Hematopoietic multipotent progenitor cell treated with erythropoietin and hydrocortisone succinate and interleukin-3 and kit ligand, for 4 days (in vitro differentiated cells): ENCODE results near the gene E2F7.
"Not testable (repeated sequence)": the region's sequence is repeated elsewhere in the genome, so short reads cannot be mapped to it uniquely, and the experiment has no call there.

Source experiments
- DNase-seq: peaks from one replicate; pipeline ENCODE4 v3.0.0-alpha.2; 2015

Gene E2F7, protein sequence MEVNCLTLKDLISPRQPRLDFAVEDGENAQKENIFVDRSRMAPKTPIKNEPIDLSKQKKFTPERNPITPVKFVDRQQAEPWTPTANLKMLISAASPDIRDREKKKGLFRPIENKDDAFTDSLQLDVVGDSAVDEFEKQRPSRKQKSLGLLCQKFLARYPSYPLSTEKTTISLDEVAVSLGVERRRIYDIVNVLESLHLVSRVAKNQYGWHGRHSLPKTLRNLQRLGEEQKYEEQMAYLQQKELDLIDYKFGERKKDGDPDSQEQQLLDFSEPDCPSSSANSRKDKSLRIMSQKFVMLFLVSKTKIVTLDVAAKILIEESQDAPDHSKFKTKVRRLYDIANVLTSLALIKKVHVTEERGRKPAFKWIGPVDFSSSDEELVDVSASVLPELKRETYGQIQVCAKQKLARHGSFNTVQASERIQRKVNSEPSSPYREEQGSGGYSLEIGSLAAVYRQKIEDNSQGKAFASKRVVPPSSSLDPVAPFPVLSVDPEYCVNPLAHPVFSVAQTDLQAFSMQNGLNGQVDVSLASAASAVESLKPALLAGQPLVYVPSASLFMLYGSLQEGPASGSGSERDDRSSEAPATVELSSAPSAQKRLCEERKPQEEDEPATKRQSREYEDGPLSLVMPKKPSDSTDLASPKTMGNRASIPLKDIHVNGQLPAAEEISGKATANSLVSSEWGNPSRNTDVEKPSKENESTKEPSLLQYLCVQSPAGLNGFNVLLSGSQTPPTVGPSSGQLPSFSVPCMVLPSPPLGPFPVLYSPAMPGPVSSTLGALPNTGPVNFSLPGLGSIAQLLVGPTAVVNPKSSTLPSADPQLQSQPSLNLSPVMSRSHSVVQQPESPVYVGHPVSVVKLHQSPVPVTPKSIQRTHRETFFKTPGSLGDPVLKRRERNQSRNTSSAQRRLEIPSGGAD

DNA sequence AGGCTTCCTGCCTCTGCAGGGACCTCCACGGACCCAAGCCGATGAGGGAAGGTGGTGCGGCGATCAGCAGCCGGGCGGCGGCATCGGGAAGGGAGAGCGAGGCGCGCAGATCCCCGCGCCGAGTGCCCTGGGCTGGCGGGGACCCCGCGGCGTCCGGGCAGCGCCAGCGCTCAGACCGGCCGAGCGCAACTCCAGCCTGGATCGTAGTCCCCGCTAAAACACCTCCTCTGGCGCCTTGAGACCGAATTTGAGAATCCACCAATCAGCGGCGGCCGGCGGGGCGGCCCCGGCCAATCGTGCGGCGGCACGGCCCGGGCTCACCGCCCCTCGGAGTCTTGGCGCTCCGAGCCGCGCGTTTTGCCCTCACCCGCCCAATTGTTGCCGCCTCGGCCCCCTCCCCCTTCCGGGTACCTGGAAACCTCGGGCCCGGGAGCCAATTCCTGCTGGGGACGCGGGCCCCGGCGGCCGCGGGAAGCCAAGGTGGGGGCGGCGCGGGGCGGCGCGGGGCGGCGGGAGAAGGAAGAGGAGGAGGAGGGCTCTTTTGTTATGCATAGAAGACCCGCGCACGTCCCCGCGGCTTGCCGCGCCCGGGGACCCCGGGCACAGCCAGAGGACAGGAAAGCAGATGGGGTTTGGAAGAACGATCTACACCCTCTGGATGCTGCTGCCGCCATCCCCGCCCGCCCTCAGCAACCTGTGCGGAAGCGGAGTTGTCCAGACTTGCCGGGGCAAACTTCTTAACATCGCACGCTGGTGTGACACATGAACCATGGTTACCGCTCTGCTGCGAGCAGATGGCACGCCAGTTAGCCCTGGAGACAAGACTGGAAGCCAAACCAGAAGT, at the start of gene E2F7:
Gene E2F7 (minus strand): TSS at position 209 of the 844 bp plus-strand sequence. CDS start 934 bp downstream, outside the sequence.
- peak; percentile 96 for DNase-seq

DNA sequence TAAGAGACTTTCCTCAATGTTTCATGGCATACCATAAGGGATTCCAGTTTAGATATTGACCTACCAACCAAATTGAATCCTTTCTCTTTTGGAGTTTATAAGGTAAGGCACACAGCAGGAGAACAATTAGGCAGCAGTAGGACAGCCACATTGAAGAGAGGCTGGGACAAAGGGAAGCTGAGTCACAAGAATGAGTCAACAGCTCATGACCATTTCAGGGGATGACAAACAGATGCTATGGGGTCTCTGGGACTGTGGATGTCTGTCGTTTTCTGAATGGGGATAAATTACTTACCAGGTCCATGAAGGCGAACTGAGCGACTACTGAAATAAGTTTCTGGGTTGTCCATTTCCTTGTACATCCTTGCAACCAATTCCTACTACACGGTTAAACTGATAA, 48.6 kb upstream of the E2F7 start:
- no peak for DNase-seq

DNA sequence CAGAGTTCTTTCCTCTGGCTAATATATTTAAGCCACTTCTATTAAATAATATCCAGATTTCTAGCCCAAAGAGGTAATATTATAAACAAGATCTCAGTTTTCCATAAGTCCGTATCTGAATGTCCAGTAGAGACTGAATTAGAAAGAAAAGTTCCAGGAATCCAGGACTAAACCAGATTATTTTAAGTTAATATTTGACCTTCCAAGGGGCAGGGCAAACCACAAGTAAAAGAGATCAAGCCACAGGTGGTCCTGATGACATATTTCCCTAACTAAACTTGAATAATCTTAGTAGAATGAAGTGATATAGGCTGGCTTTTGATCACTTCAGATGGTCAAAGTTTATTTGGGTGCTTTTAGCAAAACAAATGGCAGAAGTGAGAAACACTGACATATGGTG, 43.3 kb upstream of the E2F7 start:
- DNase-seq = no peak

DNA sequence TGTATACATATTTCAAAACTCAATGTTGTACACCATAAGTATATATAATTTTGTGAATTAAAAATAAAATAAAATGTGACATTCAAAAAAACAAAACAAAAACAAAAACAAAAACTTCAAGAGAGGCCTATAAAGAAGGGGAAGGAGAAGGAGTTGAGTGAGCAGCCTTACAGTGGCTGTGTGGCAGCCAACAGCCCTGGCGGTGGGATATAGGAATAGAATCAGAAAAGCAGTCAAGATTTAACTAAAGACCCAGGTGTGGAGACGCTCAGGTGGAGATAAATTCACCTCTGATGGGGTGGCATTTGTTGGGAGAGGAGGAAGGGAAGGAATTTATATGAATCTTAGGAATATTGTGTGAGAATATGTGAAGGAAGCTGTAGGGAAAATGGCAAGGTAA, 41.8 kb upstream of the E2F7 start:
- DNase-seq = no peak

DNA sequence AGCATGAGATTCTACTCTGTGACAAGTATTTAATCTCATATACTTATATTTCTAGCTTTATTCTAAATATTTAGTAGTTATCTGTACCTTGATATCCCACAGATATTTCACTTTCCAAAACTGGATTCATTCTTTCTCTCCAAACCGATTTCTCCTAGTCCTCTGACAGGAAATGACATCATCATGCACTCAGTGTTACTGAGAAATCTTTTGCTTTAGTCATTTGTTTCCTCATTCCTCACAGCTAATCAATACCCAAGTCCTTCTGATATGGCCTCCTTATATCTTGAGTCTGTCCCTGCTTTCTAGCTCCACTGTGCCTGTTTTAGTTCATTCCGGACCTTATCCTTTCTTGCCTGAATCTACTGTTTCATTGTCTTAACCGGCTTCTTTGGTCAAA, 39.4 kb upstream of the E2F7 start:
- DNase-seq = no peak

DNA sequence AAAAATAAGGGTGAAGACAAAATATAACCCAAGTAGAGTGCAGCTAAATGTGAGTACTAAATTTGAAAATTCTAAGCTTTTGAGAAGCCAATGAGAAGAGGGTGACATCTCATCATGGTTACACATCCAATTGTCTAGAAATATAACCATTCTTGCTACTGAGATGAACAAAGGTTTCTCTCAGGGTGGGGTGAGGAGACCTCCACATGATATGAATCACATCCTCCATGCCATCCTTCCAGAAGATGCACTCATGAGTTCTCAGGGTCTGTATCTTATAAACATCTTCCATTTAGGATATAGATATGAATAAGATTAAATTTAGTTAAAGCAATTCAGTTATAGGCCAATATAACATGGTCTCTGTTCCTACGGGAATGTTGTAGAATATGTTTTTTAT, 38.9 kb upstream of the E2F7 start:
- DNase-seq = no peak

DNA sequence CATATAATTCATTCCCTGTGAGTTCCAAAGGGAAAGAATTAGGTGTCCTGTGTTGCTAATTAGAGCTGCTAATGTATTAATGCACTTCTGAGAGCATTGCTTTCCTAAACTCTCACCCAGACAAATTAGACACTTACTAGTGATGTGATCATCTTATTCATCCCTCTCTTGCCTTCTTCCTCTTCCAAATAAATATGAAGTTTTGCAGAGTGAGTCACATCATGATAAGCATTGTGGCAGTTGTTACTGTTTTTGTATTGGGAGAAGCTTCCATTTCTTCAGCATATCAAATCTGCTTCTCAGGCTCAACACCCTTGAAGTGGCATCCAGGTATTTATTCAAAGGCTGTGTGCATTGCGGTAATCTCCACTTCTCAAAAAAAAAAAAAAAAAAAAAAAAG, 37.3 kb upstream of the E2F7 start:
- peak; percentile 7 for DNase-seq

DNA sequence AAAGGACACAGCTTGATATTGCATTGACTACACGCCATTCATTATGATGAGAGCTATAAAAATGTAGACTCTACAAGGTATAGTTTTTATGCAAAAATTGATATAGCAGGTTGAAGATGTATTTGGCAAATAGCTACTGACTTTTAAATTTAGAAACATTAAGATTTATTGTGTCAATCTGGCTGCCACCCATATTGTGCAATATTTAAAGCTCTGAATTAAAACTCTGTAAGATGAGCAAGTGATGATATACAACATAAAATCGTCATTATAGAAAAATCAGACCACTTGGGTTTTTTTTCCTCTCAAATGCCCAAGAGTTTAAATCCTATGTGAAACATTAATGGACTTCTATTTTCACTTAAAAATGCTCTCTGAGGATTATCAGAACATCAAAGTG, 36.8 kb upstream of the E2F7 start:
- DNase-seq = no peak

DNA sequence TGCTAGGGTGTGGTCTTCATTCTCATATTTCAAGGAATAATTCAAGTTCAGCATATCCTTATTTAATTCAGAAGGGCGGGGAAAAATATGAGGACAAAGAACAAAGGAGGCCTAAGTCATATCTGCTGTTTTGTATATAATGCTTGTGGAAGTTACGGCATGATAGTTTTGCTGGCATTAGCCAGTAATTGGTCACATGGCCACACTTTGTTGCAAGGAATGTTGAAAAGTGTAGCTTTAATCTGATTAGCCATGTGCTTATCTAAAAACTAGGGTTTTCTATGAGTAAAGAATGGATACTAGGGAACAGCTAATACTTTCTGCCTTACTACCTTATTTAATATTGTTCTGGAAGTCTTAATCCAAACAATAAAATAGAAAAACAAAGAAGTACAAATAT, 34.4 kb upstream of the E2F7 start:
- no peak for DNase-seq

DNA sequence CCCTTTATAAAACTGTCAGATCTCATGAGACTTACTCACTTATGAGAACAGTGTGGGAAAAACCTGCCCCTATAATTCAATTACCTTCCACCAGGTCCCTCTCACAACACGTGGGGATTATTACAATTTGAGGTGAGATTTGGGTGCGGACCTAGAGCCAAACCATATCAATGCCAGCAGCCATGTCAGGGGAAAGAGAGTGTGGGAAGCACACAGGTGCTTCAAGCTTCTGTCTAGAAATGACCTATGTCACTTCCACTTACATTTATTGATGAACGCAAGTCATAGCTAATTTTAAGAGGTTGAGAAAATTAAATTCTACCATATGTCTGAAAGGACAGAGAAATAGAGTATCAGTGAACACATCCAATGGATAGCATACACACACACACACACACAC, 32.5 kb upstream of the E2F7 start:
- no peak for DNase-seq

DNA sequence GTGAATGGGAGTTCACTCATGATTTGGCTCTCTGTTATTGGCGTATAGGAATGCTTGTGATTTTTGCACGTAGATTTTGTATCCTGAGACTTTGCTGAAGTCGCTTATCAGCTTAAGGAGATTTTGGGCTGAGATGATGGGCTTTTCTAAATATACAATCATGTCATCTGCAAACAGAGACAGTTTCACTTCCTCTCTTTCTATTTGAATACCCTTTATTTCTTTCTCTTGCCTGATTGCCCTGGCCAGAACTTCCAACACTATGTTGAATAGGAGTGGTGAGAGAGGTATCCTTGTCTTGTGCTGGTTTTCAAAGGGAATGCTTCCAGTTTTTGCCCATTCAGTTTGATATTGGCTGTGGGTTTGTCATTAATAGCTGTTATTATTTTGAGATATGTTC, 26.9 kb upstream of the E2F7 start:
- not testable (repeated sequence) for DNase-seq

DNA sequence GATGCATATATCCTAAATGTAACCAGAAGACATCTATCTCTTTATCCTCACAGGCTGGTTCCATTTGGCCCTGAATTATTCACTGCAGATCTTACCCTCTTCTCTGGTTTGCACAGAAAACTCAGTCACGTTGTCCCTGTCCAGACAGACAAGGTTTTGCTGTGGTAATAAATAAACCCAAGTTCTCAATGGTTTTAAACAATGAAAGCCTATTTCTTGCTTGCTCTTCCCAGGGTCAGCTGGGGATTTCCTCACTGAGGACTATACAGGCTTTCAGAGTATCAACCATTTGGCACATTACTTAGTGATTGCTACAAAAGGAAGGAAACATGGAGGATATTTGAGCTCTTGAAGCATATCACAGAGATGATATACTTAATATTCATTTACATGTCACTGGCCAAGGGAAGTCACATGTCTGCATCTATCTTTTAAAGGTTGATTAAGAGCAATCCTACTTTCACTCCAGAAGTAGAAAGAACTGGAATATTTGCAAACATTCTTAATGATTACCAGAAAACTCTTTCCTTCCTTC, 24.4 kb upstream of the E2F7 start:
- DNase-seq = no peak

DNA sequence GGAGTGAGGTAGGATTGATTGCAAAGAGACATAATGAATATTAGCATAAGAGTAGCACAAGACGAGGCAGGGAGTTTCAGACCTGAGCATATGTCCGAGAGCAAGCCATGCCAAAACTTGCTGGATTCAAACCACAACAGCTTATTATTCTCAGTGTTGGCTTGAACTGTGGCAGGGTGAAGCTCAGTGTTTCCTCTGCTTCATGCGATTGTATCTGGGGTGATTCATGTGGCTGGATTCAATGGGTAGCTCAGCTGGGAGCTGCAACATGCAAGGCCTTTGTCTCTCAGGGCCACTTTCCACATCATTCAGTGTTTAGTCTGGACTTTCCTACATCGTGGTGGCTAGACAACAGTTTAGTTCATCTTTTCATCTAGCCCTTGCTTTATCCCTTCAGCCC, 22.1 kb upstream of the E2F7 start:
- DNase-seq = no peak

DNA sequence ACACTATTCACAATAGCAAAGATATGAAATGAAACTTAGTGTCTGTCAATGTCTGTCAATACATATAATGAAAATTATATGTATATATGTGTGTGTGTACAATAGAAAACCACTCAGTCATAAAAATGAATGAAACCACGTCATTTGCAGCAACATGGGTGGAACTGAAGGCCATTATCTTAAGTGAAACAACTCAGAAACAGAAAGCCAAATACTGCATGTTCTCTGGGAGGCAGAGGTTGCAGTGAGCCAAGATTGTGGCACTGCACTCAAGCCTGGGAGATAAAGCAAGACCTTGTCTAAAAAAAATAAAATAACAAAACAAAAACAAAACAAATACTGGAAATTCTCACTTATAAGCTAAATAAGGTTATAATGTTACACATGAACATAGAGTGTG, 16.7 kb upstream of the E2F7 start:
- no peak for DNase-seq

DNA sequence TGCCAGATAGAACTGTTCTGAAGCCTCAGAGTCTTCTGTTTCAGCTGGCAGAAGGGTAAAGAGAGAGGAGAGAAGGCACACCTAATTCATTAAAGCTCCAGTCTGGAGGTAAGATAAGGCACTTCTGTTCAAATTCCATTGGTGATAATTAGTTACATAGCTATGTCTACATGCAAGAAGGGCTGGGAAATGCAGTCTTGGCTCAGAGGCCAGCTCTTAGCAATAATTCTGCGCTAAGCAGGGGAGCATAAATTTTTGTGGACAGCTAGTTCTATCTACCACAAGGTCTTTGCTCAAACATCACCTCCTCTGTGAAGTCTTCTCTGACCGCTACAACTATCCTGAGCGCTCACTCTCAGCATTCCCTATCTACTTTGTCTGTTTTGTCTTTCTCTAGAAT, 14.3 kb upstream of the E2F7 start:
- DNase-seq = no peak

DNA sequence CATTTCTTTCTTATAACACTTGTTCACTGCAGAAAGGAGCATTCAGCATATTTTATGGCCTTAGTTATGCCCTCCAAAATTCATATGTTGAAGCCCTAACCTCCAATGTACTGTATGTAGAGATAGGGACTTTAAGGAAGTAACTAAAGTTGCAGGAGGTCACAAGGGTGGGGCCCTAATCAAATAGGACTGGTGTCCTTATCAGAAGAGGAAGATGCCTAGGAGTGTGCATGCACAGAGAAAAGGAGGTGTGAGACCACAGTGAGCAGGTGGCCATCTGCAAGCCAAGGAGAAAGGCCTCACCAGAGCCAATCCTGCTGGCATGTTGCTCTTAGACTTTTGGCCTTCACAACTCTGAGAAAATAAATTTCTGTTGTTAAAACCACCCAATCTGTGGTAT, 12.9 kb upstream of the E2F7 start:
- DNase-seq = peak; percentile 74

DNA sequence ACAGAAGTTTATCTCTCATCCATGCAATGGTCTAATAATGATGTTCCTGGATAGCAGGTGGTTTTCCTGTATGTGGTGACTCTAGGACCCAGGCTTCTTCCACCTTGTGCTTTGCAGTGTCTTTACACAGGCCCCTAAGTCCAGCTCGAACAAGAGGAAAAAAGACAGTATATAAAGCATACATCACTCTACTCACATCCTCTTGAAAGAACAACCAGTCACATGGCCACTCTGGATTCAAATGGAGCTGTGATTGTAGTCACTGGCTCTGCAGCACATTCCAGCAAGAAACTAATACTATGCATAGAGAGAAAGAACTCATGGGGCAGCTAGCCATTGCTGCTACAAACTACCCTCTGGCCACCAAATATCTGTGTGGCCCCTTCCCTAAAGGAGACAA, 11.5 kb upstream of the E2F7 start:
- DNase-seq = no peak

DNA sequence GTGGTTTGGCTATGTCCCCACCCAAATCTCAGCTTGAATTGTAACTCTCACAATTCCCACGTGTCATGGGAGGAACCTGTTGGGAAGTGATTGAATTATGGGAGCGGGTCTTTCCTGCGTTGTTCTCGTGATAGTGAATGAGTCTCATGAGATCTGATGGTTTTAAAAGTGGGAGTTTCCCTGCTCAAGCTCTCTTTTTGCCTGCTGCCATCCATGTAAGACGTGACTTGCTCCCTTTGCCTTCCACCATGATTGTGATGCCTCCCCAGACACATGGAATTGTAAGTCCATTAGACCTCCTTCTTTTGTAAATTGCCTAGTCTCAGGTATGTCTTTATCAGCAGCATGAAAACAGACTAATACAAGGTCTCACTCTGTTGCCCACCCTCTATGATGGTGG, 8.5 kb upstream of the E2F7 start:
- DNase-seq = not testable (repeated sequence)

DNA sequence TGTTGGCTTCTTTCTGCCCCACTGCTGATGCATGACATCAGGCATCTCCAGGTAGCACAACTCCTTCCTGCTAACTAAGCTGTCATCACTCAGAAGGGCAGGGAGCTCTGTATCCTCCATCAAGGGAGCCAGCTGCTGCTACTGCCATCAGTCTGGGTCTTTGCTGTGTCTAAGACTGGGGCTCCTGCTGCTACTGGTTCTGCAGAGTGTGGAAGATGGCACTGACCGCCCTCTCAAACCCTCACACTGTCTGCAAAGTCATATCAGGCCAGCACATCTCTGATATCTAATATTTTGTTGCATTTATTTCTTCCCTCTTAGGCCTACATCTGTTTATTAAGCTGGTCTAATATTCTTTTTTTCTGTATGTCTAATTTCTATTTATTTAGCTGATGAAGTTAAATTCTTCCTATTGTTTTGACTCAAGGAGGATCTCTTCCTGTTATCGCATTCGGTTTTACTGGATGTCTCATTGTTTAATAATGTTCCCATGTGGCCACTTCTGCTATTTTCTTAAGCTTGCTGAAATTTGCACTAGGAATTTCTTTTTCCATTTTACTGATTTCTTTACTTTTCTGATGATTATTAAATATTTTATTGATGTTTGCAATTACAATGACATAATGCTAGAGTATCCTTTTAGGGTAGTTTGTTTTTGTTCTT, 7.6 kb upstream of the E2F7 start:
- DNase-seq = no peak

DNA sequence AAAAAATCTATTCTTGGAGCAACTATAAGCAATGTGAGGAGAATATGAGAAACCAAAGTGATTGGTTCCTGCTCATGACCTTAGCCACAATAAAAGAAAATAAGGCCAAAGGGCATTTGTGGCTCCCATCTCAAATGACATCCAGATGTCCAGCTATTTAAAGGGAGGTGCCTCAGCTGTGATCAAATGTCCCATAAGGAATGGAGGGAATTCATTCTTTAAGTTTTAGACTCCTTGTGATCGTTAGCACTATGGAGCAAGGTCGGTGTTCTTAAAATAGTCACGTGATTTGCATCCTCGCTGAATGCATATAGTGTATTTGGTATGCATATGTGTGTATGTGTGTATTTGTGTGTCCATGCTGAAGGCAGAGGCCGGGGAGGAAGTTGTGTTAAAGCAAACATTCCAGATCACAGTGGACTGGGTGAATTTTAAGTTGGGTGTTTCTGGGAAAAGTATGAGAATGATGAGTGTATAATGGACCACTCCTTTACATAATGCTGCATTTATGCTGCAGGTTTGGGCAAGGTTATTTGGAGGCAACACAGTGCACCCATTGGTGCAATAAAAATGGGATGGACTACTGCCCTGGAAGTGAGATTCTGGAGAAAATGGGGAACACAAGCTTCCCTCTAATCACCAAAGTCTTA, 5.6 kb upstream of the E2F7 start:
- no peak for DNase-seq

DNA sequence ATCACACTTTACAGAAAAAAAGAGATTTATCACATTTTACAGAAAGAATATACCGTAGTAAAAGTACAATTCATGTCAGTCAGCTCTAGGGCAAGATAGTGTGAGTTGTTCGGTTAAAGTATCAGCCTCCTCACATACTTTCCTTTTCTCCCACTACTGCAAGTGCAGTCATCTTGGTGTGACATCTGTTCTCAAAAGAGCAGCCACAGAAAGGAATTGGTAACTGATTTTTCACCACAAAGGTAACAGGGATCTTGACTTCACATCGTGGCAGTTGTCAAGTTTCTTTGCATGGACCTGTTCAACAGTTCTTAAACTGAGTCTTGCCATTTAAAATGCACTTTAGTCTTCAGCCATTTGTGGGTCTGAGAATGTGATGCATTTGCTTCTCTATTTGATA, 5.0 kb upstream of the E2F7 start:
- DNase-seq = no peak

DNA sequence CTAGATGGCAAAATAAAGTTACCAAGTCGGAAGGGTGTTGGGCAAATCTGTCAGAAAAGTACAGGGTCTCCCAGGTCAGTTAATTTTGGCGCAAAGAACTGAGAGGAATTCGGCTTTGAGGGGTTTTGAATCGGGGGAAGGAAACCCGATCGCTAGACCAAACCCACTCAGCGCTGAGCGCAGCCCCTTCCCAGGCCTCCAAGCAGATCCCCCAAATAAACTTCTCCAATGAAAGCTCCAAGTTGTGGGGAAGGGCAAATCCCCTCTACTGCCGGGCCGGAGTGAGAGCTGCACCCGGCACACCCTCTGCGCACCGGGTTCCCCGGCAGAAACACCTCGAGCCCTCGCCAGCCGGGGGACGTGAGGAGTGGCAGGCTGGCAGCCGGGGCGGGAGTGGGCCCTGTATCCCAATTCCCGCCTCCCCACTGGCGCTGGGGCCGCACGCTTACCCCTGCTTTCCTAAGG, 441 bp downstream of the E2F7 start:
- peak; percentile 56 for DNase-seq
